SHP77 treated with DMSO at 0.1 percent for 48 hours (cell line): Measurements from ENCODE around the gene KLHL3.
"Not testable (repeated sequence)": the region's sequence is repeated elsewhere in the genome, so short reads cannot be mapped to it uniquely, and the experiment has no call there.

ENCODE experiments used
- DNase-seq: peaks from one replicate; lab custom pipeline; 2025; lab: John Stamatoyannopoulos, UW

KLHL3 gene

GRCh38 chr5:137667341-137667740 lies 68.5 kb downstream of the KLHL3 start:
- no peak for DNase-seq

DNA sequence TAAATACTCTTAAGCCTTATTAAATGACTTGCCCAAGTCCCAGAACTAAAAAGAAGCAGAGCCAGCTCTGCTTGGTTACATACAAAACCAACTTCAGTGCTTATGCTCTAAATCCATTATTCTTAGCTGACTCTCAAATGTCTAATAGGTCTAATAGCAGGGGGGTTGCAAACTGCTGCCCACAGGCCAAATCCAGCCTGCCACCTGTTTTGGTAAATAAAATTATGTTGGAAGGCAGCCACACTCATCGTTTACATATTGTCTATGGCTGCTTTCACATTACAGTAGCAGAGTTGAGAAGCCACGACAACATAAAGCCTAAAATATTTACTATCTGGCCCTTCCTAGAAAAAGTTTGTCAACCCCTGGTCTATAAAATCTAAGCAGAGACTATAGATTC lies 69.0 kb downstream of the KLHL3 start:
- no peak for DNase-seq

- no peak for DNase-seq
Measured at GRCh38 chr5:137666461-137666850, 69.4 kb downstream of the KLHL3 start.

- no peak for DNase-seq
Measured at GRCh38 chr5:137665678-137666460, 70.0 kb downstream of the KLHL3 start.

DNA sequence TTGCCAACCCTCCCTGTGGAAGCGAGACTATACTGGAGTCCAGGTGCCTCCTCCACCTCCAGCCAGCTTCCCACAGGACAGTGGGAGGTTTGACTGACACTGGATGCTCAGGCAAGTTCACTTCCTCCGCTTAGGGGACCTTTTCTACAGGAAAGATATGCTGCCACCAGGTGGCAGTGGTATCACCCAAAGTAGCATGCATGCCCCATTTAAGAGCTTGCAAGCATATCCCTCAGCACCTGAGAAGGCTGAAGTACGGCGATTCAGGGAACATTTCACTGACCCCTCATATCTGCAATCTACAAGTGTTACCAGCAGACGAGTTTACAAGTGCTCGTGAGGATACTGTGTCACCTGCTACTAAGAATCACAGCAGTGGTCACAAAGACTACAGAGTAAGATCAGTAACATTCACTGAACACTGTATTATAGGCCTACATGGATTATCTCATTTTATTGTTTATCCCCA lies 75.5 kb downstream of the KLHL3 start:
- DNase-seq = peak; percentile 34

GRCh38 chr5:137659209-137659608 lies 76.7 kb downstream of the KLHL3 start:
- no peak for DNase-seq

- no peak for DNase-seq
Measured at GRCh38 chr5:137658324-137658723, 77.6 kb downstream of the KLHL3 start.

DNA sequence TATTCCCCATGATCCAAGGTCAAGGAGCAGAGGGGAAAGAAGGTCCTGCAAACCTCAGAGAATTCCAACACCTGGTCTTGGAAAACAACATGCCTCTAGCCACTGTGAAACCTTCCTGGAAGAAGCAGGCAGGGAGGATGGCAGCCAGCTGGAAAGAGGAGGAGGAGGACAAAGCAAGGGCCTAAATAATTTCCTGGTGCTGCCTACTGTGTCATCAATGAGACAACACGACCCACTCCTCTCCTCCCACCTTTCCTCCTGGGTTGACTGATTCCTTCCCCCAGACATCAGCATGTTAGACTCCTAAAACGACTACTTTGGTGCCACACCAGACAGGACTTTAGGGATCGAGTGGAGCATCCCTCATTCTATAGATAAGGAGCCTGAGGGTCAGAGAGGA lies 78.8 kb downstream of the KLHL3 start:
- no peak for DNase-seq

DNA sequence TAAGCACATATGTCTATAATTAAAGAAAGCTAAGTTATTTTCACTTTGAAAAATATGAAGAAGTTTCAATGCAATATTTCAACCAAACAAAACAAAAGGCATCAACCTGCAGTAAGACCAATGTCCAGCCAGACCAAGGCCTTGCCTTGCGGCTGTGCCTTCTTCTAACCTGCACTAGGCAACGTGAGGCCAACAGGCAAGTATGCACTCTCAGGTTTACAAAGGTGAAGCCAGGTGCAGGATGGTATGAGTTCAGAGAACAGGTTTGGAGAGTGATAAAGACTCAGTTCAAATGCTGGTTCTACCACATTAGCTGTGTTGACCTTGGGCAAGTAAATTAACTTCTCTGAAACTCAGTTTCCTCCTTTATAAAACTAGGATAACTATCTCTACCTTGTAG lies 79.3 kb downstream of the KLHL3 start:
- DNase-seq = no peak

GRCh38 chr5:137651022-137651421 lies 84.9 kb downstream of the KLHL3 start:
- no peak for DNase-seq

DNA sequence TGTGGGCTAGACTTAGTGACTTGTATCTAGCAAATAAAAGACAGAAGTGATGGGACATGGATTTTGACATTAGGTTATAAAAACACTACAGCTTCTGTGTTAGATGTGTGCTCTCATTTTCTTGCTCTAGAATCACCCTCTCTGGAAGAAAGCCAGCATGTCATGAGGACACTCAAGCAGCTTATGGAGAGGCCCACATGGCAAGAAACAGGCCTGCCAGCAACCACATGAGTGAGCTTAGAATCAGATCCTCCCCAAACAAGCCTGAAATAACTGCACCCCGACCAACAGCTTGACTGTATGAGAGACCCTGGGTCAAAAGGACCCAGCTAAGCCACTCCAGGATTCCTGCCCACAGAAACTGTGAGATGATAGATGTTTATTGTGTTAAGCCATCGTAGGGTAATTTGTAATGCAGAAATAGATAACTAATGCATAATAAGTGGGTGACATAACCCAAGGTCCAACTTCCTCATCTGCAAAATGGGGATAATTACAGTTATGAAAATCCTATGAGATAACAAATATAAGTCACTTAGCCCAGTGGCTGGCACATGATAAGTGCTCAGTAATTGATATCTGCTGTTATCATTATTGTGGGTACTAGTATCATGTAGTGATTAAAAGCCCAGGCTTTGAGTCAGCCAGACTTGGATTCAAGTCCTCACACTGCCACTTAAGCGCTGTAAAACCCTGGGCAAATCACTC lies 86.5 kb downstream of the KLHL3 start:
- no peak for DNase-seq

- DNase-seq = no peak
Measured at GRCh38 chr5:137648361-137648760, 87.5 kb downstream of the KLHL3 start.

GRCh38 chr5:137647401-137647800 lies 88.5 kb downstream of the KLHL3 start:
- no peak for DNase-seq

GRCh38 chr5:137646761-137647160 lies 89.1 kb downstream of the KLHL3 start:
- no peak for DNase-seq

GRCh38 chr5:137643081-137643480 lies 92.8 kb downstream of the KLHL3 start:
- DNase-seq = not testable (repeated sequence)

- no peak for DNase-seq
Measured at GRCh38 chr5:137642091-137642490, 93.8 kb downstream of the KLHL3 start.

DNA sequence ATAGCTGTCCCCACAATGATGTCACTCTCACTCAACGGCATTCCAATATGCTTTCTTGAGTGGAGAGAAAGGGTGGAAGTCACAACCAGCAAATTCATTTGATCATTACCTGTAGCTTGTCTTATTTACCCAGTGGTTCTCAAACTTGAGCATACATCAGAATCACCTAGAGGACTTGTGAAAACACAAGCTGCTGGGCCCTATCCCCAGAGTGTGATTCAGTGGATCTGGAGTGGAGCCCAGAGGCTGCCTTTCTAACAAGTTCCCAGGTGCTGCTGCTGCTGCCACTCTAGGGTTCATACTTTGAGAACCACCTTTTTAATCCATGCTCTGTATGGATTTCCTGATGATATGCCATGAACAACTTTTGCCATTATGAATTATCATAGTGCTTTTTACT lies 94.7 kb downstream of the KLHL3 start:
- no peak for DNase-seq

DNA sequence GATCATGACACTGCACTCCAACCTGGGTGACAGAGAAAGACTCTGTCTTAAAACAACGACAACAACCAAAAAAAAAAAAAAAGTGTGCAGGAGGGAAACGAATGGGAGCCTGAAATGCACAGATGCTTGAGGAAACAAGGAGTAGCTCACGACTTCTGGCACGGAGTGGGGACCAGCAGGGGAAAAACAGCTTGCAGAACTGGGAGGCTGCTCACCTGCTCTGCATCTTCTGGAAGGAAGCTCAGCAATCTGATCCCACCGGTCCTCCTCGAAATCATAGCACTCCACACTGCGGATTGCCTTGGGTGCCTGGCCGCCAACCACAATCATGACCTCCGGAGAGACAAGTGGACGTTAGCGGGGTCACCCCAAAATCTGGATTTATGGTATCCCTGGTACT lies 96.2 kb downstream of the KLHL3 start:
- no peak for DNase-seq

GRCh38 chr5:137638841-137639240 lies 97.0 kb downstream of the KLHL3 start:
- DNase-seq = no peak

DNA sequence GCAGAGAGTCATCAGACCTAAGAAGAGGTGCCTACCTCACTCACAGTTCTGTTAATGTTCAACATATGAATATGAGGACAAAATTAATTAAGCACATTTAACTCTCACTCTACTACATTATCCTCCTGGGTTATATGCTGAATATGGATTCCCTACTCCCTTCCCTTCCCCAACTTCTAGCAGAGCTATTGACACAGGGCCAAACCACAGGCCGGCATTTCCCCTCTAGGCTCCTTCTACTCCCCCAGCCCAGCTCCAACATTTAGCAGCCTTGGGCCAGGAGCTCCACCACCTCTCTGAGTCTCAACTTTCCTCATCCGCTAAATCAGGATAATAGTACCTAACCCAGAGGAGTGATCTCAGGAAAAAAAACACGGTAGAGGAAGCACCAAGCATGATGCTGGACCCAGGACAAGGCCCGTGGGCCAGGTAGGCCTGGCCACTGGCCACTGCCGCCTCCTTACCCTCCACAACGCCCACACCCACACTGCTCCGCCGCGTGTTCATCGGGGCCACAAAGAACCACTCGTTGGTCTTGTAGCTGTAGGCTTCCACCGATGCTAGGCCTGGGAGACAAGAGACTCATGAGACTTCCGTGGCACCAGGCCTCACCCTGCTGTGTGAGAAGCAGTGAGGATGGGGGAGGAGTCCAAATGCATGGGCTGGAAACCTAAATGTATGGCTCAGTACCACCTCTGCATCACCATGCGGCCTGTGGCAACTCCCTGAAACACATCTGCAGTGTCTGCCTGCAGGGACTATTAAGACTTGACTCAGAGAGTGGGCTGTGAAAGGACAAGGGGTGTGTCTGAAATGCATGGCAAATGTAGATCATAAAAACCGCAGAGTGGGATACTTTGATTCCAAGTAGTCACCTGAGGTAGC lies 98.8 kb downstream of the KLHL3 start:
- no peak for DNase-seq

GRCh38 chr5:137636099-137636498 lies 99.8 kb downstream of the KLHL3 start:
- DNase-seq = no peak

GRCh38 chr5:137635521-137635921 lies 100.4 kb downstream of the KLHL3 start:
- no peak for DNase-seq

GRCh38 chr5:137633896-137634295 lies 102.0 kb downstream of the KLHL3 start:
- no peak for DNase-seq
